Neutrophil (primary cell): ENCODE results near the gene GDI2.
"Not testable (repeated sequence)": the region's sequence is repeated elsewhere in the genome, so short reads cannot be mapped to it uniquely, and the experiment has no call there.

ENCODE experiments used
- H3K27ac ChIP-seq: fragments of 200-600 bp; sonication (generic); 2 replicates; pipeline ENCODE4 v1.5.1; 2016; ENCODE audit warnings: mild to moderate bottlenecking, moderate library complexity
- H3K27me3 ChIP-seq: fragments of 200-600 bp; sonication (generic); 2 replicates; pipeline ENCODE4 v1.6.0; 2016; ENCODE audit warnings: mild to moderate bottlenecking
- H3K36me3 ChIP-seq: fragments of 200-600 bp; sonication (generic); 2 replicates; pipeline ENCODE4 v1.5.1; 2017
- H3K4me1 ChIP-seq, 2 experiments: fragments of 200-600 bp in 1 of 2; sonication (generic) in 1 of 2; 1 replicate in 1 of 2; 2 replicates in 1 of 2; pipeline versions ENCODE4 v1.5.1 to v1.6.1; 2013 to 2016; ENCODE audit warnings: low read depth in 1 of 2, low read length in 1 of 2, mild to moderate bottlenecking in 1 of 2, moderate library complexity in 1 of 2; ENCODE audit not compliant: control insufficient read depth in 1 of 2, insufficient read depth in 1 of 2
- H3K4me3 ChIP-seq, 2 experiments: fragments of 200-600 bp in 1 of 2; sonication (generic) in 1 of 2; 1 replicate in 1 of 2; 2 replicates in 1 of 2; pipeline ENCODE4 v1.5.1; 2013 to 2016; ENCODE audit warnings: low read depth in 1 of 2, low read length in 1 of 2, mild to moderate bottlenecking in 1 of 2, moderate library complexity in 1 of 2
- H3K9me3 ChIP-seq: fragments of 200-600 bp; sonication (generic); 2 replicates; pipeline ENCODE4 v1.5.1; 2016
- TF ChIP-seq, protein P1 (sequence below): fragments of 200-600 bp; sonication (generic); IDR thresholded peaks from 2 replicates; pipeline ENCODE4 v1.5.1; 2016; ENCODE audit warnings: antibody characterized with exemption

The GDI2 gene

DNA sequence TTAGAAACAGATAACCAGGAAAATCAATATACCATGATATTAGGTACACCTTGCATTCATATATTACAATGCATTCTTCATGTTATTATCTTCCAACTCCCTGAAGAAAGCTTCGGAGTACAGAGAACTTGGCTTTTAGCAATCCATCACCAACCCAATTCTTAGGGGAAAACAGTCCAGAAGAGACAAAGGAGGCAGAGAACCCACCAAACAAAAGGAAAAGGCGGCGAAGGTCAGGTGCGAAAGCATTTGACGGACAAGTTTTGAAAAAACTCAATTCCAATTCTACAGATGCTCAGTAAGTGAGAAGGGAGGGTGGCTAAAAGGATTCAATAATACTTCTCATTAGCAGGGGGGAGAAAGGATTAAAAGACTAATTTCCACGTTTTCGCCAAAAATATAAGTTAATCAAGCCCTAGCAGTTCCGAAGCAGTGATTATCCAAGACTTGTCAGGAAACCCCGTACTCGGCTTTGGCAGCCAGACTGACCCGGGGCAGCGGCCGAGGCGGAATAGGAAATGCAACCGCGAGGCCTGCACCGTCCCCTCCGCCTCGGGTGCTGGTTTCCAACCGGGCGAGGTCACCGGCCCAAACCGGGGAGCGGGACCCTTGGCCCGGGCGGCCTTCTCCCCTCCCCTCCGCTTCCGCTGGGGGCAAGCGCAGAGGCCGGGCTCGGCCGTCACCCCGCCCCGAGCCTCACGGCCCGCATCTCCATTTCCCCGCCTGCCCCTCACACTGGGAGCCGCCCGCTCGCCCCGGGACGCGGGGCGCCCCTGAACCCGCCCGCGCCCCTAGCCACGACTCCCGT lies 747 bp downstream of the GDI2 start:
- H3K4me1 ChIP-seq, result peaks cover 45 to 46% of the 10 kb centered on the region in 2 experiments
- H3K27ac ChIP-seq, result peak overlapping the region; percentile 98
- peaks cover 4% of the 10 kb centered on the region for H3K36me3 ChIP-seq
- H3K4me3 ChIP-seq, result peak overlapping the region; percentile 98 to 100
- TF ChIP-seq, protein P1, sequence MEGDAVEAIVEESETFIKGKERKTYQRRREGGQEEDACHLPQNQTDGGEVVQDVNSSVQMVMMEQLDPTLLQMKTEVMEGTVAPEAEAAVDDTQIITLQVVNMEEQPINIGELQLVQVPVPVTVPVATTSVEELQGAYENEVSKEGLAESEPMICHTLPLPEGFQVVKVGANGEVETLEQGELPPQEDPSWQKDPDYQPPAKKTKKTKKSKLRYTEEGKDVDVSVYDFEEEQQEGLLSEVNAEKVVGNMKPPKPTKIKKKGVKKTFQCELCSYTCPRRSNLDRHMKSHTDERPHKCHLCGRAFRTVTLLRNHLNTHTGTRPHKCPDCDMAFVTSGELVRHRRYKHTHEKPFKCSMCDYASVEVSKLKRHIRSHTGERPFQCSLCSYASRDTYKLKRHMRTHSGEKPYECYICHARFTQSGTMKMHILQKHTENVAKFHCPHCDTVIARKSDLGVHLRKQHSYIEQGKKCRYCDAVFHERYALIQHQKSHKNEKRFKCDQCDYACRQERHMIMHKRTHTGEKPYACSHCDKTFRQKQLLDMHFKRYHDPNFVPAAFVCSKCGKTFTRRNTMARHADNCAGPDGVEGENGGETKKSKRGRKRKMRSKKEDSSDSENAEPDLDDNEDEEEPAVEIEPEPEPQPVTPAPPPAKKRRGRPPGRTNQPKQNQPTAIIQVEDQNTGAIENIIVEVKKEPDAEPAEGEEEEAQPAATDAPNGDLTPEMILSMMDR, result no peak
- H3K9me3 ChIP-seq, result no peaks in the 10 kb centered on the region
- H3K27me3 ChIP-seq, result no peaks in the 10 kb centered on the region

DNA sequence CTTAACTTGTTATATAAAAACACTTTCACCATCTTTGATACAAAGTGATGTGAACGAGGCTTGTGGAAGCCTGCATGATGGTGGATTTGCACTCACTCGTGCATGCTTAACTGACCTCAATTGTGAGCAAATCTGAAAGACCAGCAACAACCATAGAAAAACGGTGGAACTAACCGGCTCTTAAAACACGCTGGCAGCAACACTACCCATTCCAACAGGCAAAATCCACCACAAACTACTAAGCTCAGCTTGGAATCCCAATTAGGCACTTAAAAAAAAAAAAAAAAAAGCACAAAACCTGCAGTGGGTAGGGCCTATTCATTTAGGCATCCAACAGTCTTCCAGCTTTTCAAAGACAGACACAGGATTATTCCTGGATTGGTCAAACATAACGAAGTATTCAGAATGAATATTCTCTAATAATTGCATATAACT lies 1.8 kb downstream of the GDI2 start:
- peak overlapping the region; percentile 32 for H3K27ac ChIP-seq
- H3K4me3 ChIP-seq, result peak overlapping the region; percentile 9 to 100
- peaks cover 4% of the 10 kb centered on the region for H3K36me3 ChIP-seq
- H3K9me3 ChIP-seq, result no peaks in the 10 kb centered on the region
- TF ChIP-seq, protein P1, result no peak
- peaks cover 47 to 50% of the 10 kb centered on the region in 2 experiments for H3K4me1 ChIP-seq
- no peaks in the 10 kb centered on the region for H3K27me3 ChIP-seq

DNA sequence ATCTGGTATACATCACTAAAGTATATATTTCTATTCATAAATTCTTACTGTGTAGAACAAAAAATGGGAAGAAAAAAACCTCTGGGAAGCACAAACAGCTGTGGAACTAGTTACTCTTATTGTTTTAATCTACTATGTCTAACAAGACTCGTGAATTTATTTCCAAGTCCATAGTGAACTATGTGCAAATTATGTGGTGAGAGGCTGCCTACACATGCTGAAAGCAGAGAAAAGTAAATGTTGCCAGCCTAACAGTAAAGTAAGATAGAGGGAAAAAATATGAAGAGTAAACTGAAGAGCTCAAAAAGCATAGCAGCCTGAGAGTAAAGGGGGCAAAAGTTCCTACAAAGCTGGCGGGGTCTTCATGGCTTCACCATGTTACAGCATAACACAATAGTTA lies 3.0 kb downstream of the GDI2 start:
- Histone ChIP-seq H3K27ac (peak overlapping the region; percentile 41), H3K36me3 (peaks cover 4% of the 10 kb centered on the region), H3K4me1 (peaks cover 58 to 59% of the 10 kb centered on the region in 2 experiments), H3K4me3 (no peak overlapping the region), H3K9me3 (no peaks in the 10 kb centered on the region), H3K27me3 (no peaks in the 10 kb centered on the region)
- TF ChIP-seq, protein P1, result no peak

DNA sequence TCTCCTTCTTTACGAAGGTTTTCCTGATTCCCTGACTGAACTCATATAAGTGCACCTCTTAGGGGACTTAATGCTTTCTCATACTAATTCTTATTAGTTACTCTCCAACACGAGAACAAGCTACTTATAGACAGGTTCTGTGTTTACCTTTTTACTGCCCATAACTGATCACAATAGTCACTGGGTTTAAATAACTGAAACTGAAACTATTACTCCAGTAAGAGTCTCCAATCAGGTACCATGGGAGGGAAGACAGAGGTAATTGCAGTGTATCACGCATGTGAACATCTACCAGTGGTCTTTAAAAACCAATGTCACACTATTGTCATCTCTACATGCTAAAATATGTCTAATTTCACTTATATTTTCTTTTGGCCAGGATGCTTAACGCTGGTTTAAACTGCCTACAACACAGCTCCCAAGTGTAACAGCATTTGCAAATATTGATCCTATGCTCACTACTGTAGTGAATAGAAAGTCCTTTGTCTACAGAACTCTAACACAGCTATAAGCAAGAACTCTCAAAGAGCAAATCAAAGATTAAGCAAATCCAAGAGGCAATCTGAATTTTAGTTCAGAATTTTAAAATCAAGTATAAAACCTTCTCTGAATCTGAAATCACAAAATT lies 3.6 kb downstream of the GDI2 start:
- Histone ChIP-seq H3K4me1 (peaks cover 59% of the 10 kb centered on the region in 2 experiments), H3K4me3 (no peak overlapping the region)
- TF ChIP-seq, protein P1, result no peak

DNA sequence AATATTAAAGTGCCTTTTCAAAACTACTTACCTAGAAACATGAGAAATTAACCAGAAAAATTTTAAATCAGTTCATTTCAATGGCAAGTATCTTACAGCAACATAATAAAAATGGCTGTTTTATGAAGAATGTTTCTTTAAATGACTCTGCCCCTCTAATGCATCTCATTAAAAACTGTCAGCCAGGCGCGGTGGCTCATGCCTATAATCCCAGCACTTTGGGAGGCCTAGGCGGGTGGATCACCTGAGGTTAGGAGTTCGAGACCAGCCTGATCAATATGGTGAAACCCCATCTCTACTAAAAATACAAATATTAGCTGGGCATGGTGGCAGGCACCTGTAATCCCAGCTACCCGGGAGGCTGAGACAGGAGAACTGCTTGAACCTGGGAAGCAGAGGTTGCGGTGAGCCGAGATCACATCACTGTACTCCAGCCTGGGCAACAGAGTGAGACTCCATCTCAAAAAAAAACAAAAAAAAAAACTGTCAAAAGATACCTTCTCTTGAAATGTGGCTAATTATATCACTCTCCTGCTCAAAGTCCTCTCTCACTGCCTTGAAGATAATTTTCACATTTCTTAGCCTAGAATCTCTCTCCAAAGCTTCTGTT lies 4.3 kb downstream of the GDI2 start:
- not testable (repeated sequence) for H3K27me3 ChIP-seq, H3K4me3 ChIP-seq, H3K36me3 ChIP-seq, H3K9me3 ChIP-seq
- Histone ChIP-seq H3K27ac (peak overlapping the region; percentile 41), H3K4me1 (peaks cover 51% of the 10 kb centered on the region in 2 experiments)

More for the DNA sequence above, 3.6 kb downstream of the GDI2 start:
- H3K9me3 ChIP-seq, result no peaks in the 10 kb centered on the region
- H3K27me3 ChIP-seq, result no peaks in the 10 kb centered on the region
- H3K27ac ChIP-seq, result peak overlapping the region; percentile 41
- H3K36me3 ChIP-seq, result peaks cover 4% of the 10 kb centered on the region
